Measurements from ENCODE around the gene SART3. TPM values are rescaled to one million over a fixed set of nuclear protein-coding genes. Genes with fewer than 3 reads are reported as not detected.
A peak's percentile ranks its signal among the peaks of the same experiment; 100 is the strongest.
"Not testable (repeated sequence)": the region's sequence is repeated elsewhere in the genome, so short reads cannot be mapped to it uniquely, and the experiment has no call there.

Gene SART3
- total RNA-seq, 4 donors from 2014 or later, result 37.0 to 68.7 (median 48.2) TPM

DNA sequence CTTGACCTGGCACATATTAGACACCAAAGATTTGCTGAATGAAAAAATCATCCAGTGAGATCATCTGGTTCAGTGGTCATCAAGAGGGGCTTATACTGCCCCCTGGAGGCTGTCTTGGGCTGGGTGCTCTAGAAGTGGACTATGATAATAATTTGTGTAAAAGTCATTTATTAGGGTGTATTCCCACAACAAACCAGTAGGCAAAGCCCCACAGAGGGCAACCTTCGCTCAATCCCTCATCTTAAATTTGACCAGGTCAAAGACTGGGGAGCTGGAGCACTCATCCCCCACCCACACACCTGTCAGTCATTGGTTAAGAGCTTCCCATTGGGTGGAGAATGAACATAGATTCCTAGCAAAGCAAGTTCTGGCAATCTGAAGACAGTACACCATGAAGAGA, 65.9 kb downstream of the SART3 start:
- Histone ChIP-seq H3K4me3 (no peak overlapping the region), H3K27ac (no peak overlapping the region), H3K36me3 (no peaks in the 10 kb centered on the region), H3K4me1 (no peaks in the 10 kb centered on the region), H3K9me3 (no peaks in the 10 kb centered on the region), H3K27me3 (peaks cover 0 to 57% (median 0%) of the 10 kb centered on the region in 4 donors)
- intact Hi-C loops (cut with DNase I), result no loop called here
- no peak for DNase-seq
- peak in 4 of 6 experiments; percentile 32 to 48 (median 33) for TF ChIP-seq CTCF (IDR thresholded peaks at IDR 0.05)
- no peak for TF ChIP-seq POLR2A (IDR thresholded peaks at IDR 0.05)
- WGBS, 2 donors, result 38 to 63% methylated on average over 1 of the region's 1 CpG

GRCh38 chr12:108491256-108491655, 69.7 kb downstream of the SART3 start:
- Histone ChIP-seq H3K36me3 (no peaks in the 10 kb centered on the region), H3K27ac (no peak overlapping the region), H3K4me1 (no peaks in the 10 kb centered on the region), H3K9me3 (peaks cover 0 to 11% (median 0%) of the 10 kb centered on the region in 3 donors), H3K4me3 (no peak overlapping the region), H3K27me3 (peaks cover 0 to 36% (median 0%) of the 10 kb centered on the region in 4 donors)
- DNase-seq, result no peak
- intact Hi-C loops (cut with DNase I), result no loop called here
- WGBS, 2 donors, result 55 to 56% methylated on average over 2 of the region's 2 CpGs
- no peak for TF ChIP-seq CTCF (IDR thresholded peaks at IDR 0.05)

- peaks cover 0 to 11% (median 0%) of the 10 kb centered on the region in 3 donors for H3K9me3 ChIP-seq
- DNase-seq; H3K36me3 ChIP-seq; H3K27ac ChIP-seq; intact Hi-C loops (cut with DNase I); H3K4me3 ChIP-seq: not testable (repeated sequence)
- 67 to 91% methylated on average over 4 of the region's 4 CpGs for WGBS, 2 donors
- H3K27me3 ChIP-seq, result peaks cover 0 to 17% (median 0%) of the 10 kb centered on the region in 4 donors
- H3K4me1 ChIP-seq, result peaks cover 0 to 17% (median 0%) of the 10 kb centered on the region in 3 donors
These were observed 73.9 kb downstream of the SART3 start for GRCh38 chr12:108487029-108487428.

DNA sequence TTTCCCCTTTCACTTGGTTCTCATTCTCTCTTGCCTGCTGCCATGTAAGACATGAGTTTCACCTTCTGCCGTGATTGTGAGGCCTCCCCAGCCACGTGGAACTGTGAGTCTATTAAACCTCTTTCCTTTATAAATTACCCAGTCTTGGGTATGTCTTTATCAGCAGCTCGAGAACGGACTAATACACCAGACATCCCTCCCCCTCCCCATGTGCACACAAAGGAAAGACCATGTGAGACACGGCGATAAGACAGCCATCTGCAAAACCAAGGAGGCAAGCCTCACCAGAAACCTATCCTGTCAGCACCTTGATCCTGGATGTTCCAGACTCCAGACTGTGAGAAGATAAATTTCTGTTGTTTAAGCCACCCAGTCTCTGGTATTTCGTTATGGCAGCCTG, 75.6 kb downstream of the SART3 start:
- peaks cover 0 to 27% (median 0%) of the 10 kb centered on the region in 4 donors for H3K27me3 ChIP-seq
- intact Hi-C loops (cut with DNase I); H3K36me3 ChIP-seq; DNase-seq; H3K4me3 ChIP-seq; H3K27ac ChIP-seq: not testable (repeated sequence)
- peaks cover 0 to 17% (median 0%) of the 10 kb centered on the region in 3 donors for H3K4me1 ChIP-seq
- H3K9me3 ChIP-seq, result peaks cover 0 to 11% (median 0%) of the 10 kb centered on the region in 3 donors
- WGBS, 2 donors, result 48 to 72% methylated on average over 7 of the region's 7 CpGs

- DNase-seq, result no peak
- WGBS, 2 donors, result 66 to 79% methylated on average over 2 of the region's 2 CpGs
- TF ChIP-seq CTCF (IDR thresholded peaks at IDR 0.05) (no peak), POLR2A (IDR thresholded peaks at IDR 0.05) (no peak)
- Histone ChIP-seq H3K4me1 (peaks cover 0 to 17% (median 0%) of the 10 kb centered on the region in 3 donors), H3K27ac (no peak overlapping the region), H3K36me3 (no peaks in the 10 kb centered on the region), H3K27me3 (peaks cover 0 to 30% (median 0%) of the 10 kb centered on the region in 4 donors), H3K4me3 (no peak overlapping the region), H3K9me3 (peaks cover 0 to 11% (median 0%) of the 10 kb centered on the region in 3 donors)
- intact Hi-C loops (cut with DNase I), result no loop called here
These were observed 76.1 kb downstream of the SART3 start for GRCh38 chr12:108484845-108485244.

GRCh38 chr12:108484431-108484830, 76.5 kb downstream of the SART3 start:
- Histone ChIP-seq H3K4me1 (peaks cover 0 to 17% (median 0%) of the 10 kb centered on the region in 3 donors), H3K27me3 (peaks cover 0 to 35% (median 0%) of the 10 kb centered on the region in 4 donors), H3K27ac (no peak overlapping the region), H3K36me3 (no peaks in the 10 kb centered on the region), H3K4me3 (no peak overlapping the region), H3K9me3 (peaks cover 0 to 11% (median 0%) of the 10 kb centered on the region in 3 donors)
- DNase-seq, result no peak
- intact Hi-C loops (cut with DNase I), result no loop called here
- WGBS, 2 donors, result 33 to 59% methylated on average over 2 of the region's 2 CpGs
- TF ChIP-seq CTCF (IDR thresholded peaks at IDR 0.05) (no peak), POLR2A (IDR thresholded peaks at IDR 0.05) (no peak)

Data from esophagus squamous epithelium (tissue), 5 donors.